GM12878 (cell line): ENCODE results near the gene CNN1. TPM values are rescaled to one million over a fixed set of nuclear protein-coding genes. Genes with fewer than 3 reads are reported as not detected.

ENCODE experiments used
- ATAC-seq: fragments of 200-7000 bp; cut with Tn5 transposase; 3 replicates; pipeline ENCODE4 v1.9.1; 2020; ENCODE audit warnings: mild to moderate bottlenecking, moderate library complexity
- BruUV-seq: library from RNA; stranded (reverse); fragments of 400-500 nt; replicated peaks from 2 replicates; lab custom pipeline; 2021; lab: Mats Ljungman, UMichigan
- CTCF ChIA-PET: fragments of 300-600 bp; sonication (Branson Sonifier 250); formaldehyde crosslinking; extraction: SDS; loops from one replicate; lab custom pipeline; 2021; ENCODE audit warnings: inconsistent platforms; lab: Yijun Ruan, JAX
- POLR2A ChIA-PET: fragments of 350-600 bp; formaldehyde crosslinking; extraction: SDS; loops from one replicate; lab custom pipeline; 2021; ENCODE audit warnings: inconsistent platforms; lab: Charles Lee
- RAD21 ChIA-PET: fragments of 300-600 bp; sonication (Branson Sonifier 250); formaldehyde crosslinking; loops from one replicate; lab custom pipeline; 2023; ENCODE audit warnings: antibody characterized with exemption; ENCODE audit not compliant: unreplicated experiment; lab: Charles Lee
- SMC1A ChIA-PET: fragments of 300-600 bp; sonication (Branson Sonifier 250); formaldehyde crosslinking; loops from one replicate; lab custom pipeline; 2023; ENCODE audit not compliant: unreplicated experiment, uncharacterized antibody; lab: Charles Lee
- DNase-seq: peaks from one replicate; pipeline ENCODE4 v3.0.0-alpha.2; 2011; ENCODE audit warnings: low read depth, low spot score
- FAIRE-seq: peaks from 3 replicates; lab custom pipeline; 2011; peaks lifted over from hg19 to GRCh38; lab: Jason Lieb, UNC
- H2AFZ ChIP-seq: 2 replicates; pipeline ENCODE4 v1.6.0; 2011; ENCODE audit warnings: low read depth, low read length, control low read depth; ENCODE audit not compliant: control insufficient read depth
- H3K27ac ChIP-seq: 2 replicates; pipeline ENCODE4 v1.5.1; 2011; ENCODE audit warnings: control low read depth; ENCODE audit not compliant: control insufficient read depth, insufficient read depth
- H3K27me3 ChIP-seq, 2 experiments: replicated peaks in 1 of 2; 2 replicates each; pipeline versions ENCODE4 v1.6.0 to v1.6.1; 2011; ENCODE audit warnings: low read length in 1 of 2; ENCODE audit not compliant: control insufficient read depth in 2 of 2, insufficient read depth in 2 of 2
- H3K36me3 ChIP-seq, 2 experiments: 2 replicates each; pipeline ENCODE4 v1.5.1; 2011; ENCODE audit warnings: low read length in 1 of 2; ENCODE audit not compliant: control insufficient read depth in 2 of 2, insufficient read depth in 2 of 2
- H3K4me1 ChIP-seq: 2 replicates; pipeline ENCODE4 v1.6.1; 2011; ENCODE audit warnings: mild to moderate bottlenecking, low read length, moderate library complexity, mixed read lengths; ENCODE audit not compliant: control insufficient read depth, insufficient read depth
- H3K4me2 ChIP-seq: 2 replicates; pipeline ENCODE4 v1.6.0; 2011; ENCODE audit warnings: control low read depth; ENCODE audit not compliant: control insufficient read depth, insufficient read depth
- H3K4me3 ChIP-seq: fragments of 200-600 bp; sonication (generic); 2 replicates; pipeline ENCODE4 v1.5.1; 2016
- H3K79me2 ChIP-seq: 2 replicates; pipeline ENCODE4 v1.6.0; 2011; ENCODE audit warnings: low read length; ENCODE audit not compliant: control insufficient read depth, insufficient read depth
- H3K9ac ChIP-seq: 2 replicates; pipeline ENCODE4 v1.8.0; 2011; ENCODE audit warnings: low read length, control low read depth, mixed read lengths; ENCODE audit not compliant: control insufficient read depth, insufficient read depth
- H3K9me3 ChIP-seq: replicated peaks from 3 replicates; pipeline ENCODE4 v1.5.1; 2011; ENCODE audit warnings: mild to moderate bottlenecking, low read length; ENCODE audit not compliant: control insufficient read depth, insufficient read depth
- H4K20me1 ChIP-seq: 2 replicates; pipeline ENCODE4 v1.6.0; 2011; ENCODE audit not compliant: control insufficient read depth, insufficient read depth
- ASH2L ChIP-seq: fragments of 300-600, 200-600 bp; sonication (generic); IDR thresholded peaks from 2 replicates; pipeline ENCODE4 v1.6.1; 2017; ENCODE audit warnings: low read depth, mild to moderate bottlenecking, borderline replicate concordance
- EED ChIP-seq: sonication (generic); IDR thresholded peaks from 2 replicates; pipeline ENCODE4 v1.6.1; 2016; ENCODE audit warnings: antibody characterized with exemption, low read depth
- ETV6 ChIP-seq, 2 experiments: fragments of 450-650 bp in 1 of 2; IDR thresholded peaks in 1 of 2; conservative IDR thresholded peaks in 1 of 2; 2 replicates each; pipeline ENCODE4 v1.6.1; 2014; ENCODE audit warnings: antibody characterized with exemption in 1 of 2, borderline replicate concordance in 1 of 2, low read depth in 1 of 2, mild to moderate bottlenecking in 1 of 2, moderate library complexity in 1 of 2
- FOXK2 ChIP-seq: fragments of 450-650 bp; IDR thresholded peaks from 2 replicates; pipeline ENCODE4 v1.6.1; 2017; ENCODE audit warnings: mild to moderate bottlenecking, moderate library complexity
- GATAD2B ChIP-seq: fragments of 450-650 bp; conservative IDR thresholded peaks from 2 replicates; pipeline ENCODE4 v1.6.1; 2017; ENCODE audit warnings: low read depth, mild to moderate bottlenecking, moderate library complexity
- HDAC2 ChIP-seq: fragments of 200-600 bp; sonication (generic); IDR thresholded peaks from 2 replicates; pipeline ENCODE4 v1.6.1; 2017
- HSF1 ChIP-seq: fragments of 150-350 bp; IDR thresholded peaks from 2 replicates; pipeline ENCODE4 v1.6.1; 2014; ENCODE audit warnings: mild to moderate bottlenecking, low read depth, low read length
- KDM1A ChIP-seq: fragments of 200-600 bp; sonication (generic); IDR thresholded peaks from 2 replicates; pipeline ENCODE4 v1.6.1; 2016; ENCODE audit warnings: borderline replicate concordance
- MYC ChIP-seq: IDR thresholded peaks from 2 replicates; pipeline ENCODE4 v1.6.1; 2011; ENCODE audit warnings: mild to moderate bottlenecking, low read length, moderate library complexity, inconsistent platforms; ENCODE audit not compliant: insufficient read depth, insufficient replicate concordance, insufficient read length, severe bottlenecking
- NFYB ChIP-seq: IDR thresholded peaks from 2 replicates; pipeline ENCODE4 v1.6.1; 2011; ENCODE audit warnings: low read depth, mild to moderate bottlenecking, low read length, improper control_type of control experiment, moderate library complexity; ENCODE audit not compliant: insufficient read depth
- NRF1 ChIP-seq: conservative IDR thresholded peaks from 2 replicates; pipeline ENCODE4 v1.6.1; 2011; ENCODE audit warnings: mild to moderate bottlenecking, low read depth, low read length, improper control_type of control experiment
- PAX5 ChIP-seq: IDR thresholded peaks from 2 replicates; pipeline ENCODE4 v1.6.1; 2011; ENCODE audit warnings: low read depth, low read length, borderline replicate concordance
- PML ChIP-seq: IDR thresholded peaks from 2 replicates; pipeline ENCODE4 v1.6.1; 2012; ENCODE audit warnings: low read length, inconsistent platforms
- RCOR1 ChIP-seq: conservative IDR thresholded peaks from 2 replicates; pipeline ENCODE4 v1.6.1; 2012; ENCODE audit warnings: low read depth, low read length, improper control_type of control experiment
- SPI1 ChIP-seq: IDR thresholded peaks from 2 replicates; pipeline ENCODE4 v1.6.1; 2011; ENCODE audit warnings: low read depth, mild to moderate bottlenecking, low read length, moderate library complexity, borderline replicate concordance; ENCODE audit not compliant: insufficient read depth
- SREBF1 ChIP-seq: IDR thresholded peaks from 2 replicates; pipeline ENCODE4 v1.6.1; 2012; ENCODE audit warnings: mild to moderate bottlenecking, low read length
- STAT1 ChIP-seq: fragments of 450-650 bp; conservative IDR thresholded peaks from 2 replicates; pipeline ENCODE4 v1.6.1; 2014; ENCODE audit warnings: antibody characterized with exemption, mild to moderate bottlenecking
- SUZ12 ChIP-seq: fragments of 200-600 bp; sonication (generic); IDR thresholded peaks from one replicate; pipeline ENCODE4 v1.6.1; 2018; ENCODE audit warnings: antibody characterized with exemption, mild to moderate bottlenecking; ENCODE audit not compliant: unreplicated experiment
- TCF12 ChIP-seq: IDR thresholded peaks from 2 replicates; pipeline ENCODE4 v1.6.1; 2011; ENCODE audit warnings: low read depth, mild to moderate bottlenecking, low read length
- ZNF207 ChIP-seq: fragments of 450-650 bp; IDR thresholded peaks from 2 replicates; pipeline ENCODE4 v1.6.1; 2014; ENCODE audit warnings: antibody characterized with exemption, mild to moderate bottlenecking, borderline replicate concordance
- WGBS: methylation state at CpG from one replicate; pipeline ENCODE4 v1.1.6; 2016; ENCODE audit warnings: low lambda C conversion rate; ENCODE audit not compliant: insufficient replicate concordance, insufficient coverage; ENCODE audit errors: missing lambda C conversion rate; 5-methylcytosine and 5-hydroxymethylcytosine counted together
- in situ Hi-C: fragments of 300-500 bp; cut with MboI; formaldehyde crosslinking; loops from 9 replicates; pipeline ENCODE4 v1.14.3; 2018; ENCODE audit warnings: mixed read lengths
- intact Hi-C: fragments of 100-400 bp; cut with micrococcal nuclease; formaldehyde crosslinking; loops from one replicate; pipeline ENCODE4 v1.14.2; 2022; ENCODE audit not compliant: unreplicated experiment
- polyA plus RNA-seq, 11 experiments: library from polyadenylated mRNA; depleted of rRNA in 4 of 11; unstranded in 6 of 11; stranded (reverse) in 5 of 11; fragments of >200 nt; fragmentation: Nextera tagmentation in 4 of 11; fragmentation: Illumina TruSeq in 1 of 11; extraction: Ambion mirVana in 4 of 11; extraction: Trizol in 1 of 11; gene quantifications; 1 replicate in 1 of 11; 2 replicates in 10 of 11; pipeline versions ENCODE4 v1.2.1 to v1.2.3, GENCODE V29; 2011 to 2016; ENCODE audit warnings: inconsistent platforms in 2 of 11, missing spikeins in 2 of 11, low read depth in 1 of 11
- total RNA-seq, 4 experiments: library from RNA; depleted of rRNA in 3 of 4; stranded (reverse); fragments of >200 nt in 3 of 4; fragmentation: Illumina TruSeq in 1 of 4; extraction: Trizol in 1 of 4; gene quantifications; 2 replicates each; pipeline versions ENCODE4 v1.2.1 to v1.2.3, GENCODE V29; 2013 to 2021
- TF ChIP-seq, protein P1 (sequence below): IDR thresholded peaks from 2 replicates; pipeline ENCODE4 v1.6.1; 2011; ENCODE audit warnings: mild to moderate bottlenecking, low read depth, low read length, moderate library complexity; ENCODE audit not compliant: insufficient replicate concordance

CNN1 gene
- total and polyA plus RNA-seq, 10 of the 15 experiments (the other 5 are each of a cell fraction or from before 2014, with no cell fraction given) = 0.03 to 0.58 (median 0.22) TPM; not detected in 1

- Histone ChIP-seq H3K9me3 (no peaks in the 10 kb centered on the region), H3K79me2 (peaks cover 4% of the 10 kb centered on the region; the same call in 1 of the 2 replicates), H4K20me1 (no peaks in the 10 kb centered on the region), H3K4me3 (peak within 1 kb of the TSS; percentile 96), H3K4me1 (no peaks in the 10 kb centered on the region), H3K36me3 (no peaks in the 10 kb centered on the region), H3K9ac (peak within 1 kb of the TSS; percentile 81), H2AFZ (peak within 1 kb of the TSS; percentile 96), H3K27ac (peak within 1 kb of the TSS; percentile 88), H3K4me2 (peak within 1 kb of the TSS; percentile 76), H3K27me3 (no peaks in the 10 kb centered on the region)
- ChIA-PET POLR2A (interaction anchor here (0.6 to 1.4 kb wide), 4 partner anchors 14 to 154 kb away, joined by 3 to 6 read pairs (median 4); partner anchors contain the start of gene SWSAP1), SMC1A (interaction anchor here (1.0 to 1.4 kb wide), 7 partner anchors 8 to 154 kb away, joined by 3 to 4 read pairs (median 3); partner anchors contain the start of genes CNN1 and SWSAP1), CTCF (interaction anchor here (0.5 to 1.4 kb wide), 12 partner anchors 8 to 463 kb away, joined by 3 to 6 read pairs (median 3); partner anchors contain the start of genes ODAD3 and PRKCSH), RAD21 (interaction anchor here (0.7 to 1.8 kb wide), 10 partner anchors 30 to 279 kb away, joined by 3 to 10 read pairs (median 4); partner anchors contain the start of genes ELOF1 and SWSAP1)
- 1% methylated on average over 45 of the region's 47 CpGs for WGBS
- in situ Hi-C loops (no loop called here), intact Hi-C loops (loop anchor here (1.0 kb wide), 1 partner anchor 22 kb away; no protein-coding TSS in a partner anchor)
- ATAC-seq (peak; percentile 100), FAIRE-seq (peak; percentile 97), DNase-seq (peak; percentile 90)
- BruUV-seq = TSS peak; percentile 88
- TF ChIP-seq NRF1 = no peak
- TF ChIP-seq RCOR1 = 0 out of 2 replicates have a peak, but pooled peaks have one; percentile 49
- TF ChIP-seq PML = no peak
- TF ChIP-seq NFYB = peak; percentile 82
- peak; percentile 65 for TF ChIP-seq MYC
- TF ChIP-seq SPI1 = no peak
- TF ChIP-seq ASH2L = peak; percentile 99
- TF ChIP-seq HSF1 = no peak
- TF ChIP-seq HDAC2 = peak; percentile 38; the same call in 1 of the 2 replicates
- no peak; the same call in 1 of the 2 replicates for TF ChIP-seq STAT1
- no peak for TF ChIP-seq EED
- TF ChIP-seq GATAD2B = peak; percentile 55; the same call in 1 of the 2 replicates
- TF ChIP-seq FOXK2 = peak; percentile 56; the same call in 1 of the 2 replicates
- TF ChIP-seq SREBF1 = peak; percentile 75
- TF ChIP-seq PAX5 = peak; percentile 62; the same call in 1 of the 2 replicates
- peak; percentile 96 for TF ChIP-seq ZNF207
- TF ChIP-seq, protein P1, sequence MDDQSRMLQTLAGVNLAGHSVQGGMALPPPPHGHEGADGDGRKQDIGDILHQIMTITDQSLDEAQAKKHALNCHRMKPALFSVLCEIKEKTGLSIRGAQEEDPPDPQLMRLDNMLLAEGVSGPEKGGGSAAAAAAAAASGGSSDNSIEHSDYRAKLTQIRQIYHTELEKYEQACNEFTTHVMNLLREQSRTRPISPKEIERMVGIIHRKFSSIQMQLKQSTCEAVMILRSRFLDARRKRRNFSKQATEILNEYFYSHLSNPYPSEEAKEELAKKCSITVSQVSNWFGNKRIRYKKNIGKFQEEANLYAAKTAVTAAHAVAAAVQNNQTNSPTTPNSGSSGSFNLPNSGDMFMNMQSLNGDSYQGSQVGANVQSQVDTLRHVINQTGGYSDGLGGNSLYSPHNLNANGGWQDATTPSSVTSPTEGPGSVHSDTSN = no peak
- TF ChIP-seq TCF12 = peak; percentile 42; the same call in 1 of the 2 replicates
- 0 out of 4 replicates have a peak, but pooled peaks of 1 of the 2 experiments have one; percentile 10 for TF ChIP-seq ETV6 (conservative IDR thresholded peaks at IDR 0.05 in 1 of 2, IDR thresholded peaks at IDR 0.05 in 1 of 2; ENCODE audit: borderline replicate concordance in 1 of 2, low read depth in 1 of 2)
- TF ChIP-seq SUZ12 = no peak
- no peak for TF ChIP-seq KDM1A
Measured at GRCh38 chr19:11528551-11529341, 9.9 kb upstream of the CNN1 start, which contains the start of gene ECSIT. TSS of gene ECSIT (minus strand) at chr19:11529134. CDS start at chr19:11519170, 9,964 bp downstream.
